H1 (cell line): ENCODE measurements around the gene AGBL4. TPM values are rescaled to one million over a fixed set of nuclear protein-coding genes. Genes with fewer than 3 reads are reported as not detected.

Experiments used
- BCL11A ChIP-seq, 2 experiments: IDR thresholded peaks; one replicate each; pipeline ENCODE4 v1.6.1; 2011; ENCODE audit warnings: low read depth in 2 of 2, low read length in 2 of 2, mild to moderate bottlenecking in 2 of 2
- CTCF ChIP-seq, 3 experiments: IDR thresholded peaks; 1 replicate in 2 of 3; 2 replicates in 1 of 3; pipeline versions ENCODE4 v1.5.1 to v1.6.1; 2011; ENCODE audit warnings: low read length in 3 of 3, mild to moderate bottlenecking in 3 of 3, inconsistent platforms in 2 of 3, low read depth in 1 of 3, moderate library complexity in 1 of 3; ENCODE audit not compliant: insufficient read depth in 1 of 3; ENCODE audit errors: control extremely low read depth in 1 of 3
- GTF2F1 ChIP-seq: IDR thresholded peaks from 2 replicates; pipeline ENCODE4 v1.6.1; 2012; ENCODE audit warnings: low read depth, low read length, improper control_type of control experiment, borderline replicate concordance
- JUND ChIP-seq: IDR thresholded peaks from 2 replicates; pipeline ENCODE4 v1.6.1; 2011; ENCODE audit warnings: mild to moderate bottlenecking, improper control_type of control experiment, low read length
- KDM1A ChIP-seq: fragments of 200-600, 300-600 bp; sonication (generic); IDR thresholded peaks from 2 replicates; pipeline ENCODE4 v1.7.1; 2016; ENCODE audit warnings: mild to moderate bottlenecking, low read length, borderline replicate concordance
- POLR2AphosphoS5 ChIP-seq: IDR thresholded peaks from 2 replicates; pipeline ENCODE4 v1.6.1; 2011; ENCODE audit warnings: low read depth, low read length
- POU5F1 ChIP-seq: IDR thresholded peaks from 2 replicates; pipeline ENCODE4 v1.6.1; 2011; ENCODE audit warnings: low read depth, mild to moderate bottlenecking, low read length, moderate library complexity
- SAP30 ChIP-seq: fragments of 300-600 bp; sonication (generic); IDR thresholded peaks from 2 replicates; pipeline ENCODE4 v1.7.1; 2012; ENCODE audit warnings: low read length, moderate library complexity, mild to moderate bottlenecking, inconsistent platforms; ENCODE audit not compliant: insufficient read depth, insufficient replicate concordance
- SIN3A ChIP-seq, 2 experiments: IDR thresholded peaks in 1 of 2; conservative IDR thresholded peaks in 1 of 2; 2 replicates each; pipeline ENCODE4 v1.6.1; 2011 to 2012; ENCODE audit warnings: low read length in 2 of 2, improper control_type of control experiment in 1 of 2, low read depth in 1 of 2, mild to moderate bottlenecking in 1 of 2
- SIRT6 ChIP-seq: IDR thresholded peaks from one replicate; pipeline ENCODE4 v1.7.1; 2012; ENCODE audit warnings: low read length, inconsistent platforms
- SP2 ChIP-seq: IDR thresholded peaks from 2 replicates; pipeline ENCODE4 v1.6.1; 2012; ENCODE audit warnings: mild to moderate bottlenecking, low read length, inconsistent platforms
- SP4 ChIP-seq: IDR thresholded peaks from 2 replicates; pipeline ENCODE4 v1.6.1; 2012; ENCODE audit warnings: low read length, inconsistent platforms
- SRF ChIP-seq: IDR thresholded peaks from 2 replicates; pipeline ENCODE4 v1.6.1; 2011; ENCODE audit warnings: mild to moderate bottlenecking, low read depth, low read length, moderate library complexity
- SUZ12 ChIP-seq: fragments of 200-600 bp; sonication (generic); IDR thresholded peaks from 2 replicates; pipeline ENCODE4 v1.6.1; 2012; ENCODE audit warnings: mild to moderate bottlenecking, inconsistent platforms, low read length, moderate library complexity, mixed read lengths
- TAF1 ChIP-seq: IDR thresholded peaks from 2 replicates; pipeline ENCODE4 v1.6.1; 2011; ENCODE audit warnings: mild to moderate bottlenecking, low read depth, low read length
- TBP ChIP-seq: IDR thresholded peaks from 2 replicates; pipeline ENCODE4 v1.6.1; 2011; ENCODE audit warnings: low read depth, low read length, improper control_type of control experiment
- TCF12 ChIP-seq: IDR thresholded peaks from 2 replicates; pipeline ENCODE4 v1.6.1; 2011; ENCODE audit warnings: low read depth, mild to moderate bottlenecking, low read length
- ZNF274 ChIP-seq: IDR thresholded peaks from 2 replicates; pipeline ENCODE4 v1.7.0; 2012; ENCODE audit warnings: low read length, borderline replicate concordance; ENCODE audit errors: extremely low read depth
- polyA plus RNA-seq, 7 experiments: library from polyadenylated mRNA; depleted of rRNA in 3 of 7; stranded (reverse) in 5 of 7; unstranded in 2 of 7; fragments of >200 nt in 5 of 7; fragments of 200-250 nt in 2 of 7; gene quantifications; 1 replicate in 5 of 7; 2 replicates in 1 of 7; 4 replicates in 1 of 7; pipeline versions ENCODE4 v1.2.1 to v1.2.3, GENCODE V29; 2011 to 2013; ENCODE audit warnings: missing spikeins in 2 of 7, mixed read lengths in 2 of 7
- total RNA-seq: library from RNA; stranded (reverse); fragmentation: NEBNext Ultra II Directional; extraction: Animal tissue kit (Norgen Biotek cat#: 25700); gene quantifications from 2 replicates; pipeline ENCODE4 v1.2.1, GENCODE V29; 2021
- TF ChIP-seq, protein P1 (sequence below): IDR thresholded peaks from 2 replicates; pipeline ENCODE4 v1.6.1; 2011; ENCODE audit warnings: low read depth, mild to moderate bottlenecking, low read length; ENCODE audit not compliant: insufficient read depth
- TF ChIP-seq, protein P2 (sequence below): IDR thresholded peaks from 2 replicates; pipeline ENCODE4 v1.6.1; 2012; ENCODE audit warnings: inconsistent platforms

The AGBL4 gene
- total and polyA plus RNA-seq, 2 of the 8 experiments (the other 6 are each of a cell fraction or from before 2014, with no cell fraction given) = 0.41 to 0.45 TPM

DNA sequence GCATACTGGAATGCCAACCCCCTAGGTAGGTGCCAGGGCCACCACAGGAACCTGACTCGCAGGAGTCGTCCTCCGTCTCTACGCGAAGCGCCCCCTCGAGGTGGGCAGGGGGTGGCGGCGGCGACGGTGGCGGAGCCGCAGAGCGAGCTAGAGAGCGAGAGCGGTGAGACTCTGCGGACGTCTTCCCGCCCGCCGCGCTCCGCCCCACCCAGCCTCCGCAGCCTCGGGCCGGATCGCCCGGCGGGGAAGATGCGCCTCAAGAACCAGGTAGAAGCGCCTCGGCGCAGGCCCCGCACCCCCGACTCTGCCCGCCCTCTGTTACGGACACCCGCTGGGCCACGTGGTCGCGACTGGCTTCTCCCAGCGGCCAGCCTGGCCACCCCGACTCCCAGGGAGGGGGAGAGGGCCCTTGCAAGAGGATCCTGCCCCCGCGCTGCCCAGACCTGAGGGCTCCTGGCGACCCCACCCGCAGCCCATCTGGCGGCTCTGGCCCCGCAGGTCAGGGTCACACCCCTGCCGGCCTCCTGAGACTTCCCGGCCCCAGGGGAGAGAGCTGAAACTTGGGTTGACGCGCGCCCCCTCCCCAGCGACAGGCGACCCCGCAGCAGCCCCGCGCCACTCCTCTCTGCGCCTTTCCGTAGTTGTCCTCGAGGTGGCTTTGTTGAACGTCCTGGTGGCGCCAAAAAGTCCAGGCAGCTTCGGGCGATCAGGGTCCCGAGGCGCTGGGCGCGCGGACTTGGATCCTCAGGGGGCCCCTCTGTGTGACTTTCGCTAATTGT is 24.4 kb upstream of the AGBL4 start (continued):
- peak; percentile 76 to 85 (median 82) for TF ChIP-seq CTCF (IDR thresholded peaks at IDR 0.05; ENCODE audit: control extremely low read depth in 1 of 3, insufficient read depth in 1 of 3, low read depth in 1 of 3, low read length in 3 of 3)
- no peak for TF ChIP-seq KDM1A
- TF ChIP-seq ZNF274 = no peak
- TF ChIP-seq SRF = no peak
- TF ChIP-seq GTF2F1 = no peak
- TF ChIP-seq TAF1 = peak; percentile 42; the same call in 1 of the 2 replicates
- TF ChIP-seq SIRT6 = no peak
- TF ChIP-seq, protein P1, sequence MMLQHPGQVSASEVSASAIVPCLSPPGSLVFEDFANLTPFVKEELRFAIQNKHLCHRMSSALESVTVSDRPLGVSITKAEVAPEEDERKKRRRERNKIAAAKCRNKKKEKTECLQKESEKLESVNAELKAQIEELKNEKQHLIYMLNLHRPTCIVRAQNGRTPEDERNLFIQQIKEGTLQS = no peak
- TF ChIP-seq SAP30 = no peak
- TF ChIP-seq SUZ12 = peak; percentile 26; the same call in 1 of the 2 replicates
- TF ChIP-seq SP2 = no peak
- TF ChIP-seq SIN3A (conservative IDR thresholded peaks at IDR 0.05 in 1 of 2, IDR thresholded peaks at IDR 0.05 in 1 of 2; ENCODE audit: low read depth in 1 of 2, low read length in 2 of 2) = no peak
- TF ChIP-seq TBP = peak; percentile 90; the same call in 1 of the 2 replicates
- TF ChIP-seq, protein P2, sequence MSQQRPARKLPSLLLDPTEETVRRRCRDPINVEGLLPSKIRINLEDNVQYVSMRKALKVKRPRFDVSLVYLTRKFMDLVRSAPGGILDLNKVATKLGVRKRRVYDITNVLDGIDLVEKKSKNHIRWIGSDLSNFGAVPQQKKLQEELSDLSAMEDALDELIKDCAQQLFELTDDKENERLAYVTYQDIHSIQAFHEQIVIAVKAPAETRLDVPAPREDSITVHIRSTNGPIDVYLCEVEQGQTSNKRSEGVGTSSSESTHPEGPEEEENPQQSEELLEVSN = peak; percentile 90
- TF ChIP-seq POU5F1 = no peak
- no peak for TF ChIP-seq TCF12
- no peak for TF ChIP-seq POLR2AphosphoS5
- TF ChIP-seq BCL11A (IDR thresholded peaks at IDR 0.05; ENCODE audit: low read depth in 2 of 2, low read length in 2 of 2) = no peak
- TF ChIP-seq SP4 = no peak
- TF ChIP-seq JUND = no peak
